Measurements from ENCODE around the gene DNASE1L2.
A peak's percentile ranks its signal among the peaks of the same experiment; 100 is the strongest.

DNASE1L2 gene, protein sequence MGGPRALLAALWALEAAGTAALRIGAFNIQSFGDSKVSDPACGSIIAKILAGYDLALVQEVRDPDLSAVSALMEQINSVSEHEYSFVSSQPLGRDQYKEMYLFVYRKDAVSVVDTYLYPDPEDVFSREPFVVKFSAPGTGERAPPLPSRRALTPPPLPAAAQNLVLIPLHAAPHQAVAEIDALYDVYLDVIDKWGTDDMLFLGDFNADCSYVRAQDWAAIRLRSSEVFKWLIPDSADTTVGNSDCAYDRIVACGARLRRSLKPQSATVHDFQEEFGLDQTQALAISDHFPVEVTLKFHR

GRCh38 chr16:2236337-2237101 lies at the start of gene DNASE1L2:
Gene DNASE1L2 (plus strand): TSS chr16:2236444. CDS start chr16:2236817, 373 bp downstream.
- peak within 1 kb of the TSS; percentile 24; the same call in 1 of the 2 replicates for H3K27ac ChIP-seq
- TF ChIP-seq, protein P1, sequence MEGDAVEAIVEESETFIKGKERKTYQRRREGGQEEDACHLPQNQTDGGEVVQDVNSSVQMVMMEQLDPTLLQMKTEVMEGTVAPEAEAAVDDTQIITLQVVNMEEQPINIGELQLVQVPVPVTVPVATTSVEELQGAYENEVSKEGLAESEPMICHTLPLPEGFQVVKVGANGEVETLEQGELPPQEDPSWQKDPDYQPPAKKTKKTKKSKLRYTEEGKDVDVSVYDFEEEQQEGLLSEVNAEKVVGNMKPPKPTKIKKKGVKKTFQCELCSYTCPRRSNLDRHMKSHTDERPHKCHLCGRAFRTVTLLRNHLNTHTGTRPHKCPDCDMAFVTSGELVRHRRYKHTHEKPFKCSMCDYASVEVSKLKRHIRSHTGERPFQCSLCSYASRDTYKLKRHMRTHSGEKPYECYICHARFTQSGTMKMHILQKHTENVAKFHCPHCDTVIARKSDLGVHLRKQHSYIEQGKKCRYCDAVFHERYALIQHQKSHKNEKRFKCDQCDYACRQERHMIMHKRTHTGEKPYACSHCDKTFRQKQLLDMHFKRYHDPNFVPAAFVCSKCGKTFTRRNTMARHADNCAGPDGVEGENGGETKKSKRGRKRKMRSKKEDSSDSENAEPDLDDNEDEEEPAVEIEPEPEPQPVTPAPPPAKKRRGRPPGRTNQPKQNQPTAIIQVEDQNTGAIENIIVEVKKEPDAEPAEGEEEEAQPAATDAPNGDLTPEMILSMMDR (conservative IDR thresholded peaks at IDR 0.05) = no peak

GRCh38 chr16:2186505-2186904 lies 49.7 kb upstream of the DNASE1L2 start:
- no peak overlapping the region for H3K27ac ChIP-seq
- TF ChIP-seq, protein P1 (conservative IDR thresholded peaks at IDR 0.05) = no peak

- TF ChIP-seq, protein P1 (conservative IDR thresholded peaks at IDR 0.05) = no peak
- H3K27ac ChIP-seq = no peak overlapping the region
These were observed 49.0 kb upstream of the DNASE1L2 start for GRCh38 chr16:2187212-2187611.

DNA sequence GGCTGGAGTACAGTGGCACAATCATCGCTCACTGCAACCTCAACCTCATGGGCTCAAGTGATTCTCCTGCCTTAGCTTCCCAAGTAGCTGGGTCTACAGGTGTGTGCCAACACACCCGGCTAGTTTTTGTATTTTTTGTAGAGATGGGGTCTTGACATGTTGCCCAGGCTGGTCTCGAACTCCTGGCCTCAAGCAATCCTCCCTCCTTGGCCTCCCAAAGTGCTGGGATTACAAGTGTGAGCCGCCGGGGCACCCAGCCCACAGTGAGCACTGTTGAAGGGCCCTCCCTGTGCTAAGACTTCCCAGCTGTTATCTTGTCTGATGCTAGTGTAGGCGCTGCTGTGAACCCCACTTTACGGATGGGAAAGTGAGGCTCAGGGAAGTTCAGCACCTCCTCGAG lies 47.8 kb upstream of the DNASE1L2 start:
- TF ChIP-seq, protein P1 (conservative IDR thresholded peaks at IDR 0.05) = no peak
- H3K27ac ChIP-seq = no peak overlapping the region

DNA sequence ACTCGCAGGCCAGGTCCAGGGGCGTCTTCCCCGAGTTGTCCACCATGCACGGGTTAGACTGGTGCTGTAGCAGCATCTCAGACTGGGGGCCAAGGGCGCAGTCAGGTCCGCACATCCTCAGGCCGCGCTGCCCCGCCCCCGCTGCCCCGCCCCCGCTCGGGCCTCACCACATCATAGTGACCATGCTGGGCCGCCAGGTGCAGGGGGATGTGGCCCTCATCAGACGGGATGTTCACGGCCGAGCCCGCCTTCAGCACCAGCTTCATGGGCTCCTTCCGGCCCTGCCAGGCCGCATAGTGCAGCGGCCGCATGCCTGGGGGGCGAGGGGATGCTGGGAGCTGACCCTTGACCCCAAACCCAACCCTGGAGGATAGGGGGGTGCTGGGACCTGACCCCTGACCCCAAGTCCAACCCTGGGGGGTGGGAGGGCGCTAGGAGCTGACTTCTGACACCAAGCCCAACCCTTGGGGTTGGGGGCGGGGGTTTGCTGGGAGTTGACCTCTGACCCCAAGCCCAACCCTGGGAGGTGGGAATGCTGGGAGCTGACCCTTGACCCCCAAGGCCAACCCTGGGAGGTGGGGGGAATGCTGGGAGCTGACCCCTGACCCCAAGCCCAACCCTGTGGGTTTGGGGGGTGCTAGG lies 46.9 kb upstream of the DNASE1L2 start:
- TF ChIP-seq, protein P1 (conservative IDR thresholded peaks at IDR 0.05) = no peak
- no peak overlapping the region for H3K27ac ChIP-seq

- TF ChIP-seq, protein P1 (conservative IDR thresholded peaks at IDR 0.05) = no peak
- no peak overlapping the region for H3K27ac ChIP-seq
These were observed 46.1 kb upstream of the DNASE1L2 start for GRCh38 chr16:2190002-2190658.
